Measurements from ENCODE around the gene SLC5A10. TPM values are rescaled to one million over a fixed set of nuclear protein-coding genes. Genes with fewer than 3 reads are reported as not detected.
"Not testable (repeated sequence)": the region's sequence is repeated elsewhere in the genome, so short reads cannot be mapped to it uniquely, and the experiment has no call there.

Gene SLC5A10
- polyA plus RNA-seq, 3 donors = 0.10 to 0.17 (median 0.12) TPM

DNA sequence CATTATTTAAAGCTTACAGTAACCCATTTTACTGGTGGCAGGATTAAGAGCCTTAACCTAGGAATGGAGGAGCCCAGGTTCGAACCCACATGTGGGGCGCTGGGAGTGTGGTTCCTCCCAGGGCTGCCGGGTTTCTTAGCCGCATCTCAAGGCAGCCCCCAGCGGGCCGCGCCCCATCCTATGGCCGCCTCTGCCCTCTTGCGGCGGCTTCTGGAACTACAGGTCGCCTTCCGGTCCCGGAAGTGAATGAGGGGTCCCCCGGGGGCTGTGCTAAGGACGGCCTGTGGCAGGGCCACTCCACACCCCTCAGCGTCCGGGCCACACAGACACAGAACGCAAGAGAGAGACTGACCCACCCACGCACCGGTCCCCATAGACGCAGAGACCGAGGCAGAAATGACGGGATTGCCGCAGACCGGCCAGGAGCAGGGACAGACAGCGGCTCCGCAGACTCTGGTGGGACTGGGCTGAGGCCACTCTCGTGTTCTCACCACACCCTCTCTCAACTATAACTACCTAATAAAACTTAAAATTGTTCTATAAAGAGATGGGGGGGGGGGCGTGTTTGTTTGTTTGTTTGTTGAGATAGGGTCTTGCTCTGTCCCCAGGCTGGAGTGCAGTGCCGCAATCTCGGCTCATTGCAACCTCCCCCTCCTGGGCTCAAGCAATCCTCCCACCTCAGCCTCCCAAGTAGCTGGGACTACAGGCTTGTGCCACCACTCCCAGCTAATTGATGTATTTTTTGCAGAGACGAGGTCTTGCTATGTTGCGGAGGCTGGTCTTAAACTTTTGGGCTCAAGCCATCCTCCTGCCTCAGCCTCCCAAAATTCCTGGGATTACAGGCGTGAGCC is 118.6 kb downstream of the SLC5A10 start:
- H3K4me3 Mint-ChIP-seq; H3K27ac Mint-ChIP-seq; H3K4me2 ChIP-seq (replicated peaks; ENCODE audit: extremely low read depth, low read length, poor library complexity, severe bottlenecking); H4K20me1 ChIP-seq (ENCODE audit: insufficient read depth, low read length); H2AFZ ChIP-seq (ENCODE audit: insufficient read depth, low read depth, low read length, poor library complexity, severe bottlenecking); H3K4me1 ChIP-seq (ENCODE audit: control insufficient read depth in 1 of 2, insufficient read depth in 2 of 2, low read length in 2 of 2); H3K36me3 ChIP-seq (replicated peaks in 1 of 2; ENCODE audit: control insufficient read depth in 1 of 2, insufficient read depth in 2 of 2, low read length in 2 of 2); H3K27ac ChIP-seq (ENCODE audit: low read depth in 1 of 2, low read length in 2 of 2); H3K27me3 Mint-ChIP-seq (ENCODE audit: low read depth in 3 of 3); intact Hi-C loops (cut with micrococcal nuclease); H3K36me3 Mint-ChIP-seq; H3K9me3 Mint-ChIP-seq; H3K9me3 ChIP-seq (replicated peaks in 1 of 2; ENCODE audit: control insufficient read depth in 1 of 2, insufficient read depth in 1 of 2, low read length in 2 of 2); H3K27me3 ChIP-seq (ENCODE audit: control insufficient read depth in 2 of 2, insufficient read depth in 2 of 2, low read length in 2 of 2); H3K79me2 ChIP-seq (ENCODE audit: insufficient read depth, low read length); DNase-seq; H3K9ac ChIP-seq (ENCODE audit: insufficient read depth, low read length, poor library complexity, severe bottlenecking); H3K4me1 Mint-ChIP-seq; H3K4me3 ChIP-seq (replicated peaks in 1 of 3; ENCODE audit: low read depth in 2 of 3, low read length in 3 of 3): not testable (repeated sequence)
- no CpG with 5 or more reads among the region's 34 CpGs for WGBS (ENCODE audit: insufficient coverage)

Small RNAs within 50 kb of the gene (small RNA-seq; reads per million reads assigned to genes)
- gene AC090286.3 (ENCODE audit: insufficient read length, low read depth) (not detected), gene RF00324 (ENCODE audit: insufficient read length, low read depth) (not detected)

Other genes starting within 250 kb of the SLC5A10 start
- gene FBXW10, start 208.1 kb upstream of the SLC5A10 start, polyA plus RNA-seq = under 1 TPM in 1 of 3 donors, not detected in 2; 0.03 TPM
- 10 to 100 TPM in 2 of 3 donors, 1 to 10 TPM in 1; 7.3 to 20.2 (median 17.2) TPM for gene TVP23B, start 171.0 kb upstream of the SLC5A10 start, polyA plus RNA-seq
- 10 to 100 TPM; 17.1 to 20.9 (median 20.5) TPM for gene PRPSAP2, start 94.0 kb upstream of the SLC5A10 start, polyA plus RNA-seq
- under 1 TPM; 0.04 to 0.17 (median 0.08) TPM for gene FAM83G, start 52.6 kb downstream of the SLC5A10 start, polyA plus RNA-seq
- gene GRAP, start 94.8 kb downstream of the SLC5A10 start, polyA plus RNA-seq = 1 to 10 TPM; 3.9 to 5.9 (median 4.5) TPM
- gene GRAPL, start 175.4 kb downstream of the SLC5A10 start, polyA plus RNA-seq = 1 to 10 TPM in 1 of 3 donors, under 1 TPM in 1, not detected in 1; 0.56 to 3.5 TPM